Esophagus squamous epithelium (tissue), 4 donors: ENCODE data around the gene UGT2A3.

Experiments used
- CTCF ChIP-seq, 6 experiments: fragments of 450-650 bp in 4 of 6; fragments of 200-600 bp in 2 of 6; sonication (generic) in 2 of 6; IDR thresholded peaks; one replicate each; pipeline ENCODE4 v1.5.1; 2016 to 2019; ENCODE audit warnings: antibody characterized with exemption in 6 of 6, mild to moderate bottlenecking in 4 of 6, moderate library complexity in 4 of 6
- POLR2A ChIP-seq, 4 donors: fragments of 450-650 bp; IDR thresholded peaks; one replicate each; pipeline ENCODE4 v1.6.1; 2017; ENCODE audit warnings: antibody characterized with exemption in 4 of 4, mild to moderate bottlenecking in 4 of 4, moderate library complexity in 3 of 4

- no peak for TF ChIP-seq POLR2A (IDR thresholded peaks at IDR 0.05)
- no peak for TF ChIP-seq CTCF (IDR thresholded peaks at IDR 0.05)
These were observed 11.3 kb upstream of the UGT2A3 start for GRCh38 chr4:68962868-68963267.
